Activated CD4-positive, alpha-beta T cell treated with anti-CD3 and anti-CD28 coated beads, Interleukin-2, amount 50 U/mL, for 48 hours (primary cell): ENCODE results near the gene CFAP46.
"Not testable (repeated sequence)": the region's sequence is repeated elsewhere in the genome, so short reads cannot be mapped to it uniquely, and the experiment has no call there.

Experiments used
- DNase-seq, 2 experiments: peaks; one replicate each; pipeline ENCODE4 v3.0.0-alpha.2; 2020

The CFAP46 gene

DNA sequence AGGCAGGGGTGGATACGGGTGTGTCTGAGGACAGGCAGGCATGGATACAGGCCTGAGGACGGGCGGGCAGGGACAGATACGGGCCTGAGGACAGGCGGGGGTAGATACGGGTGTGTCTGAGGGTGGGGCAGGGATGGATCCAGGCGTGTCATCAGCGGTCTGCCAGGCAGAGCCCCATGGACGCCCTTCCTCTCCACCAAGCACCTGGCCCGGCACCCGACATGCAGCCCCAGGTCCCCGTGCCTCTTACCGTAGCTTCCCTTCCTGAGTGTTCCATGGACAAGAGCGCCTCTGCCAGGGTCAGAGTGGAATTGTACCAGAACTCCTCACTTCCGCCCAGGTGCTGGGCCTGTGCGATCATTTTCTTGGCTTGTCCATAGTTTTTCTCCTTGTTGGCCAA is 81.8 kb downstream of the CFAP46 start:
- no peak for DNase-seq

DNA sequence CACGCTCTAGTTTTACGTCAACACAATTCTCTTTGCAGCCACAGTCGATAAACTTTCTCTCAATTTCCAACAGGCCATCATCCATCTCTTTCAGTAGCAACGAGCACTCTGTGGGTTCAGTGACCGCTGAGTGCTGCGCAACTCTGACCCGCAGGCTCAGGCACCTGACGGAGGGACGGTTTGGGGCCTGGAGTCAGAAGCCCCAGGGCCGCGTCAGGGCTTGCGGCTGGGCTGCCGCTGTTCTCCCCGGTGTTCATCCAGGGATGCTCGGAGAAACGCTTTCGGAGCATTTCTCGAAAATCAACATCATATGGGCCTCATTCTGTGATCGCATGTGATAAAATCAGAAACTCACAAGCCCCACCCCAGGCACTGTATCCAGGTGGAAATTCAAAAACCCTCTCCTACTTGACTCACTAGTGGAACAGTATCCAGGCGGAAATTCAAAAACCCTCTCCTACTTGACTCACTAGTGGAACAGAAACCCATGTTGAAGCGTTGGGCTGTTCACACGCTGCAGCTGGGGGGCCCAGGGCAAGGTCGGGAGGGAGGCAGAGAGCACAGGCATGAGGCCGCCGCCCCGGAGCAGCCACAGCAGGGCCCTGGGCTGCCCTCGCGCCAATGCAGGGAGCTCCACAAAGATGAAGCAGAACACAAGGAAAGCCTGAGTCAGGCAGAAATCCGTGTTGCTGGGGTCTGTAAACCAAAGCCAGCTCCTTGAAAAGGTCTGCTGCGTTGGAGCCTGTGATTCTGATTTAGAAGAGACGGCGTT is 83.1 kb downstream of the CFAP46 start:
- no peak for DNase-seq

DNA sequence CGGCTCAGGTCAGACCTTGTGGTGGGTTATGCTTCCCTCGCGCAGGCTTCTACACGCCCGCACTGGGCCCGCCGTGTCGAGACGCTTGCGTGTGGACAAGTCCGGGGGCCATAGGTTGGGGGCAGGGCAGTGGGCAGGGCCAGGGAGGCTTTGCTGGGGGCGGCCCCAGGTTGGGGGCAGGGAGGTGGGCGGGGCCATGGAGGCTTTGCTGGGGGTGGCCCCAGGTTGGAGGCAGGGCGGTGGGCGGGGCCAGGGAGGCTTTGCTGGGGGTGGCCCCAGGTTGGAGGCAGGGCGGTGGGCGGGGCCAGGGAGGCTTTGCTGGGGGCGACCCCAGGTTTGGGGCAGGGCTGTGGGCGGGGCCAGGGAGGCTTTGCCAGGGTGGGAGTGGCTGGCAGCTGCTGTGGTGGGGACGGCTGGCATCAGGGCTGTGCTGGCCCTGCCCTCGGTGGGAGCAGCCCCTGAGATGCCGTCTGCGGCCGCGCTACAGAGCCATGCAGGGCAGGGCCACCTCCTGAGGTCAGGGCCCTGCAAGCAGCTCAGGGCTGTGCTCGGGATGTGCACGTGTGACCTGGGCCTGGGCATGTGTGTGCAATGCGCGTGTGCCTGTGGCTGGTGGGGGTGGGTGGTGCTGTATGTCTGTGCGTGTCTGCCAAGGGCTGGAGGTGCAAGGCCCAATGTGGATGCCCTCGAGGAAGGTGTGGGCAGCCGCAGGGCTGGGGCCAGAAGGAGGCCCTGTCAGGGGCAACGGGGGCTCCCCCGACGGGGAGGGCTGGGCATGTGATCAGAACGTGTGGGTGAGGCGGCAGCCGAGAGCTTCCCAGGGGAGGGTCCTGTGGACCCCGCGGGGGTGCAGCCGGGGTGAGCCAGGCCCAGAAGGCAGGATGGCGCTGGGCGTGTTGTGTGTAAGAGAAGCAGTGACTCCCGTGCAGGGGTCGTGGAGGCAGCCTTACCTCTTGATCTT is 84.0 kb downstream of the CFAP46 start:
- no peak for DNase-seq

DNA sequence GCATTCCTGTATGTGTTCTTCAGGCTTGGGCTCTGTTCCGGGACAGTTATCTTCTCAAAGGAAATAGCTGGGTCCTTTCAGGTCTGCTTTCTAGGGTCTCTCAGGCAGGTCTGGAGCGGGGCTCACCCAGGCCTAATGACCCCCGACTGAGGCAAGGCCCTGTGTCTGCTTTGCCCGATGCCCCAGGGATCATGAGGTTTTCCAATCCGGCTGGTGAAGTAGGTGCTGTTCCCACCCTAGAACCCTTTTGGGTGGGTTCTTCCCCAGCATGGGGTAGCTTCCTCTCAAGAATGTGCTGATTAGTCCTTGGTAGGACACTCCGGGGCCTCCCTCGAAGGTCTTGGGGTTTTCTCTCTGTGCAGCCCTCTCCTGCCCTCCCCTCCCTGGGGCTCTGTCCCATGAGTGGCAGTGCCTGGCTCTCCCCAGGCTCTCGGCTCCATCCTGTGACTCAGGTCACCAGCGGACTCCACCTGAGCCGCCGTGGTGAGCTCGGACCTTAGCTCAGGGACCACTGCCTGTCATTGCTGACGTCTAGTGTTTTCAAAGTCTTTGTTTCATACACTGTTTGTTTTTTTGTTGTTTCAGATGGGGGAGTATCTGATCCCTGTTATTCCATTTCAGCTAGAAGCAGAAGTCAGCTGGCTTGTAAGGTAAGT is 85.4 kb downstream of the CFAP46 start:
- DNase-seq: no peak

DNA sequence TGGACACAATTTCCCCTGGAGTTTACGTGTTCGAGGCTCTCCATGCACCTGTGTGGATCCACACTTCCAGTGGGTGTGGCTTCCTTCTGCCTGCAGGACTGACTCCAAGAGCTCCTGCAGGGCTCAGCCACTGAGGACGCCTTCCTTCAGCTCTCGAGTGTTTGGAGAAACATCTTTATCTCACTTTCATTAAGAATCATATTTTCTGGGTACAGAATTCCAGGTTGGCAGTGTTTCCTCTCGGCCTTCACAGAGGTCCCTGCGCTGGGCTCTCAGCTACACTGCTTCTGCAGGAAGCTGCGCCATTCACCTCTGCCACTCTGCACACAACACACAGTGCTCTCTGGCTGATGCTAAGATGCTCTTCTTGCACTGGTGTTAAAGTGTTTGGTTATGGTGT is 86.5 kb downstream of the CFAP46 start:
- no peak for DNase-seq

DNA sequence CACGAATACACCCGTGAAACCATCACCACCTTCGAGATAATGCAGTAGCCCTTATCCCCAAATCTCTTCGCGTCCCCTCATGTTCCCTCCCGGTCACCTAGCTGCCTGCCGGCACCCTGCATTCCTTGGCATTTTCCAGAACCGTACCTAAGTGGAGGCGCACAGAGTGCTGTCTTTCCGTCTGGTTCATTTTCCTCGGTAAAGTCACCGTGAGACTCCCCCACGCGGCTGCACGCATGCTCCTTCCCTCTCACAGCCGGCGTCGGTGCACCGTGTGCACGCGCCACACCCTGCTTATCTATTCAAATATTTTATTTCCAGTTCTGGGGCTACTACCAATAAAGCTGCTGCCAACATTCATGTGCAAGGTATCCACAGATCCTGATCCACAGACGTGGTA is 90.9 kb downstream of the CFAP46 start:
- no peak for DNase-seq

DNA sequence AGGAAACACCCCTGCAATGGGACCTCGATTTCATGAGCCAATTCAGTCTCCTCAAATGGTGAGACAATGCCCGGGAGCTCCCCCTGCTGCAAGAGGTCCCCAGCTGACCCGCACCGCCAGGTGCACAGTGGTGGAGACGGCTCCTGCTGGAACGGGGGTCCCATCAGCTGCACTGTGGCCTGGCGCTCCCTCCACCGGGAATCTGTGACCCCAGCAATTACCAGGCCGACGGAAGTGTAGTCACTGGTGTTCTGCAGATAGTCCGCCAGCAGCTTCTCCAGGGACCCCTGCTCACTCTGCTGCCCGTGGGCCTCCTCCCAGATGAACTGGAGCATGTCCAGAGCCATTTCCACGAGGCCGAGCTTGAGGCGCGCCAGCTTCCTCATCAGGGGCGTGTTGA is 91.5 kb downstream of the CFAP46 start:
- DNase-seq: no peak

DNA sequence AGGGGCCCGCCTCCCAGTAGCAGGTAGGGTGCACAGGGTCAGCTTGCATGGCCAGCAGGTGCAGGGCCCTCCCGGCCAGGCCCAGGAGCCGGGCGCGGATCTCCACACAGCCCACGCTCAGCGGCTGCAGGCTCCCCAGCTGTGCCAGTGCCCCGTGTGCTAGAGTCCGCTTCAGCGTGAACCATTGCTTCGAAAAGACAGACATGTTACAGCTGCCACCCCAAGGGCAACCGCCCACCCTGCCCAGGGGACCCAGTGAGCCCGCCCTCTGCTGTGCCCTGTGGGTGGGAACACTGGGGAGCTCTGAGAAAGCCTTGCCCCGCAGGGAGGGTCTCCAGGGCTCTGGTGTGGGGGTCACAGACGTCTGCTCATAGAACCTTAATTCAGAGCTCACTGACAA is 92.1 kb downstream of the CFAP46 start:
- DNase-seq: no peak

DNA sequence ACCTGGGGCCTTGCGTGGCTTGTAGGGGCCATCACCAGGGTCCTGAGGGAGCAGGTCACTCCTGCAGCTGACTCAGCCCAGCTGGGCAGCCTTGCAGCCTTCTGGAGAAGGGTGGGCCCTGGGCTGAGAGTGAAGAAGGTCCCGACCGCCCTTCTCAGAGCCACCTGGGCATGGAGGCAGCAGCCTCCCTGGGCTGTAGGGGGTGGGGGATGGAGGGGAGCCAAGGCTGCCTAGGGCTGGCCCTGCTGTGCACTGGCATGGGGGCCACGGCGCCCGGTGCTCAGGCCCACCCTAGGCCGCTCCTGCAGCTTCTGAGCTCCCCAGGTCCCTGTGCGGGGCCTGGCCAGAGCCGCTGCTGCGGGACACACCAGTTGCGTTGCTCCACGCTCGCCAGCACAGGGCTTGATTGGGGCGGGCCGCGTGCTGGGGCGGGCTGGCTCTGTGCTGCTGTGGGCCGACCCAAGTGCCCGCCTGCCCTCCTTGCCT is 92.8 kb downstream of the CFAP46 start:
- no peak for DNase-seq

DNA sequence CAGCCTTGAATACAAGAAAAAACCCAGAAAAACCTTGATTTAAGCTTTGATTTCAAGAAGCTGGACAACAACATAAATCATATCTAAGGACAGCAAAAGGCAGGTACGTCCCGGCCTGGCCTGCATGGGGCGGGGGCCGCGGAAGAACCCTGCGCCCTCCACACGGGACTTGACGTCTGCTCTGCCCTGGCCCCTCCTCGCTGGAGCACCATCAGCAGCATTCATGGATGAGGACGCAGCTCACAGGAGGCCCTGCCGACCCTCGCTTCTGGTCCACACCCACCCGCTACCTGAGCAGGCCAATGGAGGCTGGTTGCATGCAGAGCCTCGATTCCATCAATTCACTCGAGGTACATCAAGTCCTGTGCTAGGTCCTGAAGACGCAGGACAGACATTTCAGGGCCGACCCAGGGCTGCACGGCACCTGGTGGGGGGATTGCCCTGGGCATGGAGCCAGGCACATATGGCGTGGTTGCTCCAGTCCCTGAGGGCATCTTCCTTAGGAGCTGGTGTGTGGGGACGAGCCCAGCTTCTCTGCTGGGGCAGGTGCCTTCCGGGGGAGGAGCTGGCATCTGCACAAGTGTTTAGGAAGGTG is 93.3 kb downstream of the CFAP46 start:
- DNase-seq: no peak

DNA sequence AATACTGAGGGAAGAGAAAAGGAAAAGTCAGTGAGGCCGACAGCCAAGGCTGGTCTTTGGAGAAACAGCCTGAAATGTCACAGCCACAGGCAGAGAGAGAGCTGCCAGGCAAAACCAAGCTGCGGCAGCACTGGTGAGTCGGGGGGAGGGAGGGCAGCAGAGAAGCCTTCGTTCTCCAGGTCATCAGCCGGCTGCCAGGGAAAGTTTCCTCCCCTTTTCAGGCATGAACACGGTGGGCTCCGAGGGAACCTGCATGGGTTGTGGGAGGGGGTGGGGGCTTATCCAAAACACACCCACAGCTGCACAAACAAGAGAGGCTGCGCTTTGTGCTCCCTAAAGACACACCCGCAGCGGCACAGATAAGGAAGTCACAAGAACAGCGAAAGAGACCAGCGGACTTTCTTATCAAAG is 94.1 kb downstream of the CFAP46 start:
- DNase-seq: no peak

DNA sequence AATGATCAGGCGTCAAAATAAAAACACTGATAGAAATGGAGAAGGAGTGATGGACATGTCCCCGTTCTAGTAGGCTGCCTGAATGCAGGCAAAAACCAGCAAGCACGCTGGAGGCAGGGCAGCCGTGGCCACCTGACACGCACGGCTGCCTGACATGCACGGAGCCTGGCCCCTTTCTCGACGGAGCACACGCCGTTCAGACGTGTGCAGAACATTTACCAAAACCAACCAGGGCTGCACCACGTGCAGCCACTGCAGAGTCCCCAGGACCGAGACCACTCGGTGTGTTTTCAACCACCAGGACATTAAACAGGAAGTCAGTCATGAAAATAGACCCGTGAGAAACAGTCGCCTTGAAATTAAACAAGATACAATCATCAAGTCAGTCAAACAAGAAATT is 94.5 kb downstream of the CFAP46 start:
- no peak for DNase-seq

DNA sequence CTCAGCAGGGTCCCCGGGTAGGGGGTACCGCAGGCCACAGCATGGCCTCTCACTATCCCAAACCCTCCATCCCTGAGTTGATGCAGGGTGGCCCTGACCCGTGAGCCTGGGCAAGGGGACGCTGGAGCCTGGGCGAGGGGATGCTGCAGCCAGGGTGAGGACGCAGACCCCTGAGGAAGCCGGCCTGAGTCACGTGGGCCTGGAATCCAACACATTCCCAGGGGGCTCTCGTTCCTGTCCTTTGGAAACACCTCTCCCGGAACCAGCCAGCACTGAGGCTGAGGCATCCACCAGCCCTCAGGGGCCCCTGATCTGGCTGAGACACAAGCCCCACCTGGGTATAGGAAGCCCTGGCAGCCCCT is 95.0 kb downstream of the CFAP46 start:
- no peak for DNase-seq

DNA sequence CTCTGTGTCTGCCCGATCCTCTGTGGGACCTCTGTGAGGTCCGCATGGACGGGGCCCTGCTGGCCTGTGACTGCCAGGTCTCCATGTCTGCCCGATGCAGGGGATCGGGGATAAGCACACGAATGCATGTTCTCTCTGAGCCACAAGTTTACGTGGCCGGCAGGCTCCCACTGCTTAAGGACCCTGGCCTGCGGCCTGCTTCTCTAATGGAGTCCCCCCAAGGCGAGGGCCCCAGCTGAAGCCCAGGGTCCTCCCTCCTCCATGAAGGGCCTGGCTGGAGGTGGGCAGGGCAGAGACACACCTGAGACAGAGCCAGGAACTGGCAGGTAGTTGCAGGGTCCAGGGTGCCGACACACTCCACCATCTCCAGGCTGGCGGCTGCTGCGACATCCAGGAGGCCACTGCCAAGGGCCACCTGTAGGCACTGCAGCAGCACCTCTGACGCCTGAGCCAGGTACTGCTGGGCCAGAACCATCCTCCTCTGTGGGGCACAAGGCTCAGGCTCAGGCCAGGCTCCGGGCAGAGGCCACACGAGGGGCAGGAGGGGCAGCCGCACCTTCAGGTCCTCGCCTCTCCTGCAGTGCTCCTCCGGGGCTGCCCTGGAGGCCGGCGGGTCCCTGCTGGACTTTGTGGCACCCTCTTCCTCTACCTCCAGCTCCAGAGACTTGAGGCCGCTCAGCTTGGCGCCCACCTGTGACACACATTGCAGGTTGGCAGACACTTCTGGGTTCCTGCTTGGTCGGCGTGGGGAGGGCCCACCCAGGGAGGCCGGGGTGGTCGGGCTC is 95.5 kb downstream of the CFAP46 start:
- DNase-seq: no peak

DNA sequence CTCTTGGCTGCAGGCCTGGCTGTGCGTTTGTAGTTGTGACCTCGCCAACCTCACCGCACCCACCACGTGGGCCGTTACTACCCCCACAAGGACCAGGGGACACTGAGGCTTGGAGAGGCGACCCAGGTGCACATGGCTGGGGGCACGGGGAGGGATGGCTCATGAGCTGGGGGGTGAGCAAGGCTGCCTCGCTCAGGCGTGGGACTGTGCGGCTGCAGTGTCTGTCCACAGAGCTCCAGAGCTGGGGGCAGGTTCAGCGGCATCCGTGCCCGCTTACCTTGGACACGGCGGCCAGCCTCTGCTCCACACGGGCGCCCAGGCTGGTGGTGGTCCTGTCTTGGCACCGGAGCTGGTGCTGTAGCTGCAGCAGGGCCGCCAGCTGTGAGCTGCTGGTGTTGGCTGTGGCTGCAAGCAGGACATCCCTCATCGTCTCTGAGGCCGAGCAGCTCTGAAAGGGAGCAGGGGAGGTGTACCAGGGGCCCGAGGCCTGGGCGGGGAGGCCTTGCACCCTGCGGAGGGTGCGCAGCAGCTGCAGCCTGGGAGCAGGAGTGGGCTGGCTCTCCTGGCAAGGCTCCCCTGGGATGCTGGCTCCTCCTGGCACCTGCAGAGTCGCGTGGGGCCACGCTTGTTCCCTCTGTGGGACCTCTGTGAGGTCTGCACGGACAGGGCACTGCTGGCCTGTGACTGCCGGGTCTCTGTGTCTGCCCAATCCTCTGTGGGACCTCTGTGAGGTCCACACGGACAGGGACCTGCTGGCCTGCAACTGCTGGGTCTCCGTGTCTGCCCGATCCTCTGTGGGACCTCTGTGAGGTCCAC is 96.4 kb downstream of the CFAP46 start:
- DNase-seq: no peak

DNA sequence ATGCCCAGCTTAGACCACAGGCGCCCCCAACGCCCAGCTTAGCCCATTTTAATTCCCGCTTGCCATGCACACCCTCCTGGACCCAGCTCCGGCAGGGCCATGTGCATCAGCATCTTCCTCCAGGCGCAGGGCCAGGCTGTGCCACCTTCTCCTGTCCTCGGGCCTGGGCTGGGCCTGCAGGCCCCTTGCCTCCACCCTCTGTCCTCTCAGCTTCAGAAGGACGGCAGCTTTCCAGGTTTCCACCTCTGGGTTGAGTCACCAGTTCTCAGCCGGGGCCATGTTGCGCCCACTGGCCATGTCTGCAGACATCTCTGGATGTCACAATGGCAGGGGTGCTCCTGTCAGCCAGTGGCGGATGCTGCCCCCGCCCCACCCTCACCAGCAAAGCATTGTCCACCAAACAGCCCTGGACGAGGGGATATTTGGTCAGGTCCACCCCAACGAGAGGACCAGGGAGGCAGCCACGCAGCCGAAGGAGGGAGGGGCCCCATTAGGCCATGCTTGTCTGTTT is 97.3 kb downstream of the CFAP46 start:
- no peak for DNase-seq

DNA sequence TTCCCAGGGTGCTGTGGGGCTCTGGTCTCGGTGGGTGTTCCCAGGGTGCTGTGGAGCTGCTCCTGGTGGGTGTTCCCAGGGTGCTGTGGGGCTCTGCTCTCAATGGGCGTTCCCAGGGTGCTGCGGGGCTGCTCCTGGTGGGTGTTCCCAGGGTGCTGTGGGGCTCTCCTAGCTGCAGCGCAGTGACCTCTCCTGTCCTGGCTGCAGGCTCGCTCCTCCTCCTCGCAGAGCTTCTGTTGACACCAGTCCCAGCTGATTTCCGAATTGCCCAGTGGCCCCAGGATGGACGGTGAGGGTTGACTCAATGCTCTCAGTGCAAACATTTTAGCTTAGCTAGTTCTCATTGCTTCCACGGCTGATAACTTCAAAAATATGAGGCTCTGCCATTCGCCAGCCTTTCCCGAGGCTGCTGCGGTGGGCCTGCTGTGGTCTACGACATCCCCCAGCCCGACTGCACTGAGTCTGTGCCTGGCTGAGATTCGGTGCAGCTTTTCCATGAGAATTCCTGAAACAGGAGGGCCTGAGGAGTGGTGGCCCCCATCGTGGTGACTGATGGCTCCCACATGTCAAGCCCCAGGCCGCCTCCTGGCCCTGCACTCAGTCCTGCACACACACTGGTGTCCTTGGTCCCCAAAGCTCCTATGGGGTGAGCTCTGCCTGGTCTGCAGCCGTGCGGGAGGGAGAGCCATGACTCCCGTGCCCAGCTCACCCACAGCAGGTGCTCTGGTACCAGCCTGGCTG is 98.1 kb downstream of the CFAP46 start:
- DNase-seq: no peak

DNA sequence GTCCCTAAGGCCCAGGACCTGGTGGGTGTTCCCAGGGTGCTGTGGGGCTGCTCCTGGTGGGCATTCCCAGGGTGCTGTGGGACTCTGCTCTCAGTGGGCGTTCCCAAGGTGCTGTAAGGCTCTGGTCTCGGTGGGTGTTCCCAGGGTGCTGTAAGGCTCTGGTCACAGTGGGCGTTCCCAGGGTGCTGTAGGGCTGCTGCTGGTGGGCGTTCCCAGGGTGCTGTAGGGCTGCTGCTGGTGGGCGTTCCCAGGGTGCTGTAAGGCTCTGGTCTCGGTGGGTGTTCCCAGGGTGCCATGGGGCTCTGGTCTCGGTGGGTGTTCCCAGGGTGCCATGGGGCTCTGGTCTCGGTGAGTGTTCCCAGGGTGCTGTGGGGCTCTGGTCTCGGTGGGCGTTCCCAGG is 99.1 kb downstream of the CFAP46 start:
- not testable (repeated sequence) for DNase-seq

DNA sequence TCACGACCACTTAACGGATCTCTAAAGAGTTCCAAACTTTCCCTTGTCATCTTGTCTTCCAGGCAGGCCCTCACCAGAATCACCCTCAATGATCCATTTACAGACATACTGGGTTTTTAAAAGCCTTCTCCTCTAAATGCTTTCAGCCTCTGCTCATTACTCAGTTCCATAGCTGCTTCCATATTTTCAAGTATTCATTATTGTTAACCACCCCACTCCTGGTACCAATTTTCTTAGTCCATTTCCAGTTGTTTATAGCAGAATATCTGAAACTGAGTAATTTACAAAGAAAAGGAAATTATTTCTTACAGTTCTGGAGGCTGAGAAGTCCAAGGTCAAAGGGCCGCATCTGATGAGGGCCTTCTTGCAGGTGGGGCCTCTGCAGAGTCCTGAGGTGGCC is 100.0 kb downstream of the CFAP46 start:
- DNase-seq: no peak

DNA sequence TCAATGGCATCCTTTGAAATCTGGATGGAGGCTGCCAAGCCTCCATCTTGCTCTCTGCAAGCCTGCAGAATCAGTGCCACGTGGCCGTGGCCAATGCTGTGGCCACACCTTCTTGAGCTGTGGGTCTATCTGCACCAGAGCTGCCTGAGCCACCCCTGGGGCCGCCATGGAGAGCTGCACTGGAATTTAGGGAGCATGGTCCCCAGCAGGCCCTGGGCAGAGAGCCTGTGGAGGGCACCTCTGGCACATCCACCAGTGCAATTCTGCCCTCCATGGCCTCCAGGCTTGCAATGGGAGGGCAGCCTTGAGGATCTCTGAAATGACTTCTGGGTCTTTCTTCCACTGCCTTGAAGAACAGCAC is 100.8 kb downstream of the CFAP46 start:
- DNase-seq: no peak
